HepG2 (cell line): ENCODE results near the gene TTC39B. TPM values are rescaled to one million over a fixed set of nuclear protein-coding genes. Genes with fewer than 3 reads are reported as not detected.

ENCODE experiments used
- ATAD3A ChIP-seq: sonication (generic); formaldehyde crosslinking; IDR thresholded peaks from 2 replicates; pipeline ENCODE4 v1.4.0; 2020; ENCODE audit warnings: missing genetic modification reagents
- CEBPB ChIP-seq: IDR thresholded peaks from 2 replicates; pipeline ENCODE4 v1.6.1; 2011; ENCODE audit warnings: low read depth, low read length, improper control_type of control experiment, borderline replicate concordance
- FOXA3 ChIP-seq: IDR thresholded peaks from 2 replicates; pipeline ENCODE4 v1.6.1; 2016; ENCODE audit warnings: missing genetic modification reagents, missing compliant biosample characterization
- MAFK ChIP-seq, 2 experiments: IDR thresholded peaks in 1 of 2; conservative IDR thresholded peaks in 1 of 2; 2 replicates each; pipeline ENCODE4 v1.6.1; 2011; ENCODE audit warnings: improper control_type of control experiment in 2 of 2, low read length in 2 of 2
- SAP130 ChIP-seq: IDR thresholded peaks from 2 replicates; pipeline ENCODE4 v1.6.1; 2016; ENCODE audit warnings: low read depth
- SOX13 ChIP-seq, 3 experiments: fragments of 450-650 bp in 1 of 3; sonication (generic) in 1 of 3; formaldehyde crosslinking in 1 of 3; IDR thresholded peaks in 2 of 3; conservative IDR thresholded peaks in 1 of 3; 2 replicates each; pipeline versions ENCODE4 v1.5.0 to v1.6.1; 2016 to 2020; ENCODE audit warnings: antibody characterized with exemption in 1 of 3, mild to moderate bottlenecking in 1 of 3, missing compliant biosample characterization in 1 of 3, missing genetic modification reagents in 1 of 3, moderate library complexity in 1 of 3
- TSC22D2 ChIP-seq: sonication (generic); formaldehyde crosslinking; IDR thresholded peaks from 2 replicates; pipeline ENCODE4 v1.5.1; 2020; ENCODE audit warnings: missing genetic modification reagents, mild to moderate bottlenecking, borderline replicate concordance
- UBTF ChIP-seq: sonication (generic); formaldehyde crosslinking; IDR thresholded peaks from 2 replicates; pipeline ENCODE4 v1.4.0; 2020; ENCODE audit warnings: mild to moderate bottlenecking, missing genetic modification reagents
- ZBTB25 ChIP-seq: IDR thresholded peaks from 2 replicates; pipeline ENCODE4 v1.6.1; 2018; ENCODE audit warnings: missing genetic modification reagents
- ZNF18 ChIP-seq: sonication (generic); formaldehyde crosslinking; IDR thresholded peaks from 2 replicates; pipeline ENCODE4 v1.8.0; 2022; ENCODE audit warnings: mild to moderate bottlenecking, missing genetic modification reagents; ENCODE audit not compliant: insufficient replicate concordance
- ZNF546 ChIP-seq: sonication (generic); formaldehyde crosslinking; conservative IDR thresholded peaks from 2 replicates; pipeline ENCODE4 v1.8.1; 2023; ENCODE audit warnings: mild to moderate bottlenecking, missing genetic modification reagents
- ZNF713 ChIP-seq: sonication (generic); formaldehyde crosslinking; IDR thresholded peaks from 2 replicates; pipeline ENCODE4 v1.4.0; 2020; ENCODE audit warnings: mild to moderate bottlenecking, missing genetic modification reagents
- ZNF724P ChIP-seq: sonication (generic); formaldehyde crosslinking; IDR thresholded peaks from 2 replicates; pipeline ENCODE4 v1.8.0; 2022; ENCODE audit warnings: missing genetic modification reagents, borderline replicate concordance
- polyA plus RNA-seq, 8 experiments: library from polyadenylated mRNA; depleted of rRNA in 3 of 8; stranded (reverse) in 7 of 8; unstranded in 1 of 8; fragments of >200 nt; fragmentation: Illumina TruSeq in 4 of 8; extraction: Trizol in 4 of 8; gene quantifications; 2 replicates each; pipeline versions ENCODE4 v1.2.1 to v1.2.3, GENCODE V29; 2011 to 2016; ENCODE audit warnings: low read depth in 4 of 8, missing spikeins in 1 of 8, mixed read lengths in 1 of 8; ENCODE audit not compliant: insufficient read depth in 1 of 8
- total RNA-seq, 5 experiments: library from RNA; depleted of rRNA; stranded (reverse); fragments of >200 nt; fragmentation: Illumina TruSeq; extraction: Trizol; gene quantifications; 2 replicates each; pipeline ENCODE4 v1.2.3, GENCODE V29; 2016; ENCODE audit warnings: low read depth in 1 of 5
- TF ChIP-seq, protein P1 (sequence below): sonication (generic); formaldehyde crosslinking; IDR thresholded peaks from 2 replicates; pipeline ENCODE4 v1.8.1; 2022; ENCODE audit warnings: low read depth, mild to moderate bottlenecking, missing genetic modification reagents
- TF ChIP-seq, protein P2 (sequence below): sonication (generic); formaldehyde crosslinking; IDR thresholded peaks from 2 replicates; pipeline ENCODE4 v1.8.0; 2022; ENCODE audit warnings: missing genetic modification reagents, mild to moderate bottlenecking, inconsistent platforms, borderline replicate concordance
- TF ChIP-seq, protein P3 (sequence below): sonication (generic); formaldehyde crosslinking; IDR thresholded peaks from 2 replicates; pipeline ENCODE4 v1.8.0; 2022; ENCODE audit warnings: low read depth, missing genetic modification reagents

The TTC39B gene
- total and polyA plus RNA-seq, 2 of the 13 experiments (the other 11 are each of a cell fraction or from before 2014, with no cell fraction given) = 14.3 to 19.4 TPM

GRCh38 chr9:15211160-15211814 lies 95.7 kb downstream of the TTC39B start (continued):
- TF ChIP-seq, protein P1, sequence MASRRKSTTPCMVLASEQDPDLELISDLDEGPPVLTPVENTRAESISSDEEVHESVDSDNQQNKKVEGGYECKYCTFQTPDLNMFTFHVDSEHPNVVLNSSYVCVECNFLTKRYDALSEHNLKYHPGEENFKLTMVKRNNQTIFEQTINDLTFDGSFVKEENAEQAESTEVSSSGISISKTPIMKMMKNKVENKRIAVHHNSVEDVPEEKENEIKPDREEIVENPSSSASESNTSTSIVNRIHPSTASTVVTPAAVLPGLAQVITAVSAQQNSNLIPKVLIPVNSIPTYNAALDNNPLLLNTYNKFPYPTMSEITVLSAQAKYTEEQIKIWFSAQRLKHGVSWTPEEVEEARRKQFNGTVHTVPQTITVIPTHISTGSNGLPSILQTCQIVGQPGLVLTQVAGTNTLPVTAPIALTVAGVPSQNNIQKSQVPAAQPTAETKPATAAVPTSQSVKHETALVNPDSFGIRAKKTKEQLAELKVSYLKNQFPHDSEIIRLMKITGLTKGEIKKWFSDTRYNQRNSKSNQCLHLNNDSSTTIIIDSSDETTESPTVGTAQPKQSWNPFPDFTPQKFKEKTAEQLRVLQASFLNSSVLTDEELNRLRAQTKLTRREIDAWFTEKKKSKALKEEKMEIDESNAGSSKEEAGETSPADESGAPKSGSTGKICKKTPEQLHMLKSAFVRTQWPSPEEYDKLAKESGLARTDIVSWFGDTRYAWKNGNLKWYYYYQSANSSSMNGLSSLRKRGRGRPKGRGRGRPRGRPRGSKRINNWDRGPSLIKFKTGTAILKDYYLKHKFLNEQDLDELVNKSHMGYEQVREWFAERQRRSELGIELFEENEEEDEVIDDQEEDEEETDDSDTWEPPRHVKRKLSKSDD (CRISPR knock-in tag) = no peak
- no peak for TF ChIP-seq FOXA3 (CRISPR knock-in tag)
- TF ChIP-seq ZNF713 (CRISPR knock-in tag) = no peak
- TF ChIP-seq CEBPB = 0 out of 2 replicates have a peak, but pooled peaks have one; percentile 2
- peak in 1 of 2 experiments; percentile 14; a peak in 1 of 4 replicates for TF ChIP-seq MAFK (conservative IDR thresholded peaks at IDR 0.05 in 1 of 2, IDR thresholded peaks at IDR 0.05 in 1 of 2; ENCODE audit: low read length in 2 of 2)
- TF ChIP-seq ZNF546 (CRISPR knock-in tag) = no peak
- TF ChIP-seq, protein P2, sequence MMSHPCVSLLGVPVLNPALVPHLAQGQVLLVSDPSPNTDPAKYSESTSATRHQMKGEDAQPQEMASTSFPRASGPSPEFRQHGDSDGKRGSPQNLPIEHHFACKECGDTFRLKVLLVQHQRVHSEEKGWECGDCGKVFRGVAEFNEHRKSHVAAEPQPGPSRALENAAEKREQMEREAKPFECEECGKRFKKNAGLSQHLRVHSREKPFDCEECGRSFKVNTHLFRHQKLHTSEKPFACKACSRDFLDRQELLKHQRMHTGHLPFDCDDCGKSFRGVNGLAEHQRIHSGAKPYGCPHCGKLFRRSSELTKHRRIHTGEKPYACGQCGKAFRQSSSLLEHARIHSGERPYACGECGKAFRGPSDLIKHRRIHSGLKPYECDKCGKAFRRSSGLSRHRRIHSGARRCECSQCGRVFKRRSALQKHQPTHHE (CRISPR knock-in tag) = no peak
- TF ChIP-seq ZBTB25 = 0 out of 2 replicates have a peak, but pooled peaks have one; percentile 34
- no peak for TF ChIP-seq TSC22D2 (CRISPR knock-in tag)
- TF ChIP-seq ZNF18 = no peak
- TF ChIP-seq ATAD3A = no peak
- TF ChIP-seq UBTF = no peak
- TF ChIP-seq, protein P3, sequence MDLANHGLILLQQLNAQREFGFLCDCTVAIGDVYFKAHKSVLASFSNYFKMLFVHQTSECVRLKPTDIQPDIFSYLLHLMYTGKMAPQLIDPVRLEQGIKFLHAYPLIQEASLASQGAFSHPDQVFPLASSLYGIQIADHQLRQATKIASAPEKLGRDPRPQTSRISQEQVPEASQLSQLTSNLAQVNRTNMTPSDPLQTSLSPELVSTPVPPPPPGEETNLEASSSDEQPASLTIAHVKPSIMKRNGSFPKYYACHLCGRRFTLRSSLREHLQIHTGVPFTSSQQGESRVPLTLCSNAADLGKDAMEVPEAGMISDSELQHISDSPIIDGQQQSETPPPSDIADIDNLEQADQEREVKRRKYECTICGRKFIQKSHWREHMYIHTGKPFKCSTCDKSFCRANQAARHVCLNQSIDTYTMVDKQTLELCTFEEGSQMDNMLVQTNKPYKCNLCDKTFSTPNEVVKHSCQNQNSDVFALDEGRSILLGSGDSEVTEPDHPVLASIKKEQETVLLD (CRISPR knock-in tag) = no peak
- no peak for TF ChIP-seq SOX13 (IDR thresholded peaks at IDR 0.05)
- 0 out of 4 replicates have a peak, but pooled peaks of 1 of the 2 experiments have one; percentile 10 for TF ChIP-seq SOX13 (CRISPR knock-in tag; conservative IDR thresholded peaks at IDR 0.05 in 1 of 2, IDR thresholded peaks at IDR 0.05 in 1 of 2)
- TF ChIP-seq SAP130 (CRISPR knock-in tag) = no peak
- no peak for TF ChIP-seq ZNF724P
